ENCODE measurements around the gene ZNF438. TPM values are rescaled to one million over a fixed set of nuclear protein-coding genes. Genes with fewer than 3 reads are reported as not detected.
"Not testable (repeated sequence)": the region's sequence is repeated elsewhere in the genome, so short reads cannot be mapped to it uniquely, and the experiment has no call there.

The ZNF438 gene
- total RNA-seq, 2 donors from 2014 or later, result 2.6 to 2.9 TPM

DNA sequence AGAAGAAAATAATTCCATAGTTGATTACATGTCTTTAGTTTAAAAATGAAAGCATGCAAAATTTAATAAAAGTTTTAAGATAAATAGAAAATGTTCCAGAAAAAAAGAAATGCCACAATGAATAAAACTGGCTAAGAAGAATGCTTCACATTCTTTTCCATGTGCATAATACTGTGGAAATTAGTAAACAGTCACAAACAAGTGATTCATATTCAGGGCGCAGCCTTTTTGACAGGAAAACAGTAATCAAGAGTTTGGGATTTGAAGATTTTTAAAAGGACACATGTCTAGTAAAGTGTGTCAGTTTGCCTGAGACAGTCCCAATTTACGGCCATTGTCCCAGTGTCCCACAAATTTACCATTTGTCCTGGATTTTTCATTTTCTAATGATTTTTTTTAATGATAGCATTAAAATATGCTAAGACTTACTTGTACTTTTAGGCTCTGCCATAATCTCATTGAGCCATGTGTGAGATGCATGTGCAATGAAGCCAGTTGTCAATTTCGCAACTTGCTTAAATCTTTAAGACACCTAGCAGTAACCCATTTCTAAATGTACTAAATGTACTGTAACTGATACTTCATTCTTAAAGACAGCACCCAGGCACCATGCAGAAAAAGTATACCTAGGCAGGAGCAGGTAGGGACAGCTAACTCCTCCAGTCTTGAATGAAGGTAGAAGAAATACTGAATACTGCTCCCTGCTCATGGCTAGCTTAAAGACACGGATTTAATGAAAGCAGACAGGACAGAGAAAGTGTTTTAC, 46.9 kb downstream of the ZNF438 start:
- no peak for TF ChIP-seq POLR2A (IDR thresholded peaks at IDR 0.05)
- TF ChIP-seq, protein P1, sequence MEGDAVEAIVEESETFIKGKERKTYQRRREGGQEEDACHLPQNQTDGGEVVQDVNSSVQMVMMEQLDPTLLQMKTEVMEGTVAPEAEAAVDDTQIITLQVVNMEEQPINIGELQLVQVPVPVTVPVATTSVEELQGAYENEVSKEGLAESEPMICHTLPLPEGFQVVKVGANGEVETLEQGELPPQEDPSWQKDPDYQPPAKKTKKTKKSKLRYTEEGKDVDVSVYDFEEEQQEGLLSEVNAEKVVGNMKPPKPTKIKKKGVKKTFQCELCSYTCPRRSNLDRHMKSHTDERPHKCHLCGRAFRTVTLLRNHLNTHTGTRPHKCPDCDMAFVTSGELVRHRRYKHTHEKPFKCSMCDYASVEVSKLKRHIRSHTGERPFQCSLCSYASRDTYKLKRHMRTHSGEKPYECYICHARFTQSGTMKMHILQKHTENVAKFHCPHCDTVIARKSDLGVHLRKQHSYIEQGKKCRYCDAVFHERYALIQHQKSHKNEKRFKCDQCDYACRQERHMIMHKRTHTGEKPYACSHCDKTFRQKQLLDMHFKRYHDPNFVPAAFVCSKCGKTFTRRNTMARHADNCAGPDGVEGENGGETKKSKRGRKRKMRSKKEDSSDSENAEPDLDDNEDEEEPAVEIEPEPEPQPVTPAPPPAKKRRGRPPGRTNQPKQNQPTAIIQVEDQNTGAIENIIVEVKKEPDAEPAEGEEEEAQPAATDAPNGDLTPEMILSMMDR (IDR thresholded peaks at IDR 0.05), result no peak
- no peaks in the 10 kb centered on the region for H3K9me3 ChIP-seq
- H3K27me3 ChIP-seq, result no peaks in the 10 kb centered on the region
- H3K4me3 ChIP-seq, result no peak overlapping the region
- DNase-seq (no peak), ATAC-seq (no peak)
- 81 to 85% methylated on average over 4 of the region's 4 CpGs for WGBS, 2 donors
- H3K27ac ChIP-seq, result no peak overlapping the region
- peaks cover 16% of the 10 kb centered on the region for H3K4me1 ChIP-seq
- intact Hi-C loops (cut with DNase I), result no loop called here
- no peaks in the 10 kb centered on the region for H3K36me3 ChIP-seq (replicated peaks in 1 of 2; ENCODE audit: insufficient read depth in 1 of 2, low read depth in 2 of 2)

DNA sequence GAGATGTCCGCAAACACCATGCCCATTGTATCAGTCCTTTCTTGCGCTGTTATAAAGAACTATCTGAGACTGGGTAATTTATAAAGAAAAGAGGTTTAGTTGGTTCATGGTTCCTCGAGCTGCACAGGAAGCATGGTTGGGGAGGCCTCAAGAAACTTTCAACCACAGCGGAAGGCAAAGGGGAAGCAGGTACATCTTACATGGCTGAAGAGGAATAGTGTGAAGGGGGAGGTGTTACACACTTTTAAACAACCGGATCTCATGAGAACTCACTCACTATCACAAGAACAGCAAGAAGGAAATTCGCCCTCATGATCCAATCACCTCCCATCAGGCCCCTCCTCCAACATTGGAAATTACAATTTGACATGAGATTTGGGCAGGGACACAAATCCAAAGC, 48.5 kb downstream of the ZNF438 start:
- intact Hi-C loops (cut with DNase I); H3K36me3 ChIP-seq (replicated peaks in 1 of 2; ENCODE audit: insufficient read depth in 1 of 2, low read depth in 2 of 2): not testable (repeated sequence)

DNA sequence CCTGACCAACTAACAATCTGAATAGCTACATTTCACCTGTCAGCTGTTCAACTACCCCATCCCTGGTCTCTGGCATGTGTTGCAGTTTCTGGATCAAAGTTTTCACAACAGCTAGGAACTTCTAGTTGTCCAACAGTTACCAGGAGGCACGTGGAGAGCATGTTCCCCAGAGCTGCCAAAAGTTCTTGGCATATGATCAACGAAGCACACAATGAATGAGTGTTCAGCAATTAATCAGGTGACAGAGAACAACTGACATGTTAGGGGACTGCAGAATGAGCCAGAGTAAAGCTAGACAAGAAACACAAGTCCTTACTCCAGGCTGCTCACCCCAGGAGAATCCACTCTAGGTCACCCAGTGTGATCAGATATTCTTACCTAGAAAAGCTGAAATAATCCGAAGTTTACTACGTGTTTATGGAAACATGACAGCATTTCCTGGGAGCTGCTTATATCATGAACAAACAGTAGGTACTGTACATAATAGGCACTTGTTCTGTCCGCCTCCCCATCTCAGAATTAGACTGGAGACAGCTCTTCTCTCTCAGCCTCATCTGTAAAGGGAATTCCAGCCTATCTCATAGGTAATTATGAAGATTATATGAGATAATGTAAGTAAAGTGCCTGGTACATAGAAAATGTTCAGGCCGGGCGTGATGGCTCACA, 50.6 kb downstream of the ZNF438 start:
- no peak overlapping the region for H3K4me3 ChIP-seq
- ATAC-seq (peak; percentile 88), DNase-seq (peak; percentile 60 to 88 (median 81))
- intact Hi-C loops (cut with DNase I), result no loop called here
- H3K27me3 ChIP-seq, result no peaks in the 10 kb centered on the region
- TF ChIP-seq, protein P1 (IDR thresholded peaks at IDR 0.05), result no peak
- H3K27ac ChIP-seq, result peak overlapping the region in 3 of 4 donors; percentile 36 to 71 (median 47)
- 24 to 29% methylated on average over 7 of the region's 7 CpGs for WGBS, 2 donors
- H3K9me3 ChIP-seq, result no peaks in the 10 kb centered on the region
- peaks cover 16% of the 10 kb centered on the region for H3K4me1 ChIP-seq
- no peaks in the 10 kb centered on the region for H3K36me3 ChIP-seq (replicated peaks in 1 of 2; ENCODE audit: insufficient read depth in 1 of 2, low read depth in 2 of 2)

More for the DNA sequence above, 48.5 kb downstream of the ZNF438 start:
- not testable (repeated sequence) for ATAC-seq, DNase-seq, H3K27me3 ChIP-seq, H3K9me3 ChIP-seq, H3K4me3 ChIP-seq, H3K27ac ChIP-seq
- H3K4me1 ChIP-seq, result peaks cover 16% of the 10 kb centered on the region
- 86 to 99% methylated on average over 6 of the region's 6 CpGs for WGBS, 2 donors

DNA sequence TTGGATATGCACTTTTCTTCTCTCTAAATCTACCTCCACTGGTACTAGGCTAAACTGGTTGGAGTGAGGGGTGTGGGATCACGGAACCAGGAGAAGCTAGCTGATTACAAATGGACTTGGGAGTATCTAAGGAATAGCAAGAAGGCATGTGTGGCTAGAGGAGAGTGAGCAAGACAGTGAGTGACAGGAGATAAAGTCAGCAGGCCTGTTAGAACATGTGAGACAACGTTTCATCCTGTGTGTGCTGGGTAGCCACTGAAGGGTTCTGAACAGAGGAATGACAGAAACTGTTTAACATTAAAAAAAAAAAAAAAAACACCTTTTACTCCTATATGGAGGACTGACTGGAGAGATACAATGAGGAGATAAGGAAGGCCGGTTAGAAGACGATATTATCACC, 51.7 kb downstream of the ZNF438 start:
- H3K4me3 ChIP-seq, result no peak overlapping the region
- ATAC-seq (no peak), DNase-seq (no peak)
- peak overlapping the region in 1 of 4 donors; percentile 71 for H3K27ac ChIP-seq
- WGBS, 2 donors, result 95 to 97% methylated on average over 4 of the region's 4 CpGs
- no peaks in the 10 kb centered on the region for H3K36me3 ChIP-seq (replicated peaks in 1 of 2; ENCODE audit: insufficient read depth in 1 of 2, low read depth in 2 of 2)
- H3K4me1 ChIP-seq, result peaks cover 16% of the 10 kb centered on the region
- H3K27me3 ChIP-seq, result no peaks in the 10 kb centered on the region
- no peaks in the 10 kb centered on the region for H3K9me3 ChIP-seq
- TF ChIP-seq, protein P1 (IDR thresholded peaks at IDR 0.05), result no peak
- TF ChIP-seq POLR2A (IDR thresholded peaks at IDR 0.05), result no peak
- intact Hi-C loops (cut with DNase I), result no loop called here

DNA sequence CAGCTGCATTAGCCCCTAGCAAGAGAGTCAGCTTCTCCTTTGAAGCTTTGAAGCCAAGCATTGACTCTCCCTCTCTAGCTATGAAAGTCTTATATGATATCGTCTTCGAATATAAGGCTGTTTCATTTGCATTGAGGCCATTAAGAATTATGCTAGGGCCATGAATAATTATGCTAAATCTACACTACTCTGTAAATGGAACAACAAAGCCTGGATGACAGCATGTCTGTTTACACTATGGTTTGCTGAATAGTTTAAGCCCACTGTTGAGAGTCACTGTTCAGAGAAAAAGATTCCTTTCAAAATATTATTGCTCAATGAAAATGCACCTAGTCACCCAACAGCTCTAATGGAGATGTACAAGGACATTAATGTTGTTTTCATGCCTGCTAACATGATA, 52.8 kb downstream of the ZNF438 start:
- Histone ChIP-seq H3K27ac (no peak overlapping the region), H3K9me3 (no peaks in the 10 kb centered on the region), H3K4me1 (peaks cover 16% of the 10 kb centered on the region), H3K27me3 (no peaks in the 10 kb centered on the region), H3K4me3 (no peak overlapping the region), H3K36me3 (replicated peaks in 1 of 2; ENCODE audit: insufficient read depth in 1 of 2, low read depth in 2 of 2) (no peaks in the 10 kb centered on the region)
- TF ChIP-seq, protein P1 (IDR thresholded peaks at IDR 0.05), result no peak
- no peak for TF ChIP-seq POLR2A (IDR thresholded peaks at IDR 0.05)
- 95 to 98% methylated on average over 2 of the region's 2 CpGs for WGBS, 2 donors
- no peak for ATAC-seq
- intact Hi-C loops (cut with DNase I), result no loop called here
- DNase-seq, result no peak
